ENCODE data around the gene NOXA1. TPM values are rescaled to one million over a fixed set of nuclear protein-coding genes. Genes with fewer than 3 reads are reported as not detected.

NOXA1 gene
- total RNA-seq, 1 experiment from 2014 or later = 8.2 TPM

DNA sequence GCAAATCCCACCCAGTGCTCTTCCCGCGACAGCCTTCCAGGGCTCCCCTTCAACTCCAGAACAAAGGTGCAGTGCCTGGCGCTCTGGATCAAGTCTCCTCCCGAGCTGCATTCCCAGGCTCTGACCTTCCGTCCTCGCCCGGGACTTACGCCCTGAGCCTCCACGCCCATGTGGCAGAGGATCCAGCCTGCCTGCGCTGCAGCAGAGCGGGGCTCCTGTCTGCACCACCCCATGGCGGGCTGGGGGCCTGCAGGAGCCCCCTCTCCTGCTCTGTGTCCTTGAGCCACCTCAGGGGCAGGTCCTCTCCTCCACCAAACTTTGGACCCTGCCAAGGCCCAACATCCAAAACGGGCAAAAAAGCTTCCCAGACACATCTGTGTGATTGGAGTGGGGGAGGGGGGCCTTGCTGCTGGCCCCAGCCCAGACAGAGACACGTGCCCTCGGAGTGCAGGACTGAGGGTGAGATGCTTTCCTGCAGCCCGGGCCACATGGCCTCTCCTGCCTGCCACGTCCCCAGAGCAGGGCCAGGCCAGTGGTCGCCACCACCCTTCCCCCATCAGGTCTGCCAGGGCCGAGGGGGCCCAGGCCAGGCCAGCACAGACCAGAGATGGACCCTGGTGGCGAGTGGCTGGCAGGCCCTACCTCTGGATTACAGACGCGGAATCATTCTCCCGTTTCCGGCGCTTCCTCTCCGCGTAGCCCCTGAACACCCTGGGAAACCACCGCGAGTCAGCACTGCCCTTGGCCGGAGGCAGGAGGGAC lies 31.6 kb downstream of the NOXA1 start:
- intact Hi-C loops (cut with micrococcal nuclease) = no loop called here
- H3K27ac Mint-ChIP-seq (ENCODE audit: low read depth, unreplicated experiment) = no peak overlapping the region
- BruUV-seq (replicated peaks) = no TSS peak
- ChIA-PET POLR2A (interaction anchor here (0.6 to 0.8 kb wide), 2 partner anchors 8 to 96 kb away, joined by 3 read pairs; partner anchors contain the start of gene PNPLA7), CTCF (no interaction called here)
- no peak for TF ChIP-seq CTCF (IDR thresholded peaks at IDR 0.05; ENCODE audit: unreplicated experiment)
- DNase-seq (ENCODE audit: unreplicated experiment) = no peak
- H3K4me1 Mint-ChIP-seq (ENCODE audit: insufficient read depth, unreplicated experiment) = peaks cover 9% of the 10 kb centered on the region
- H3K36me3 Mint-ChIP-seq (ENCODE audit: insufficient read depth, unreplicated experiment) = peaks cover 6% of the 10 kb centered on the region
- H3K4me3 Mint-ChIP-seq (ENCODE audit: unreplicated experiment) = peak overlapping the region; percentile 68
- H3K27me3 Mint-ChIP-seq (ENCODE audit: insufficient read depth, unreplicated experiment) = no peaks in the 10 kb centered on the region
- H3K9me3 Mint-ChIP-seq (ENCODE audit: unreplicated experiment) = no peaks in the 10 kb centered on the region

DNA sequence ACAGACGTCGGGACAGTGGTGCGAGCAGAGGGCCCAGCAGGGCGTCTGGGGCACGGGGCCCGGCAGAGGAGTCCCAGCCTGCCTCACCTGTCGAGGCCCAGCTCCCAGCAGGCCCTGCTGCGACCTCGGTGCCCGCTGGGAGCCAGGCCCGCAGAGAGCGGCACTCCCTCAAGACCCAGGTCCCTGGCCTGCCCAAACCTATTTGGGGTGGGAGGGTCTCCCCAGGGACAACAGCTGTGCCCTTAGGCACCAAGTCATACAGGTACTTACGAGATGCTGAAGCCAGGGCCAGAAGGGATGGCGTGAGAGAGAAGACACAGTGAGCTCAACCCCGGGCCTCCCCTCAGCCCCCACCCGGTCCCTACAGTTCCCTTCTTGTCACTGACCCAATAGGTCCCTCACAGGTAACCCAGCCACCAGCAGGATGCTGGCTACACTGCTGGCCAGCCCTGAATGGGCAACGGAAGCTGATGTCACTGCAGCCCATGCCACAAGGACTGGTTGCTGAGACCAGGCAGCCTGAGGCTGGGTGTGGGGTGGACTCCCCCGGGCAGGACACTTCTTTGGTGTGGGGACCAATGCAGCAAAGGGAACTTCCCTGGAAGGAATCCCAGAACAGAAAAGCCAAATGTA lies 32.3 kb downstream of the NOXA1 start:
- Mint-ChIP-seq H3K4me3 (ENCODE audit: unreplicated experiment) (no peak overlapping the region), H3K4me1 (ENCODE audit: insufficient read depth, unreplicated experiment) (peaks cover 9% of the 10 kb centered on the region), H3K9me3 (ENCODE audit: unreplicated experiment) (no peaks in the 10 kb centered on the region), H3K36me3 (ENCODE audit: insufficient read depth, unreplicated experiment) (peaks cover 6% of the 10 kb centered on the region), H3K27ac (ENCODE audit: low read depth, unreplicated experiment) (peak overlapping the region; percentile 20), H3K27me3 (ENCODE audit: insufficient read depth, unreplicated experiment) (no peaks in the 10 kb centered on the region)
- DNase-seq (ENCODE audit: unreplicated experiment) = no peak
- CTCF ChIA-PET = no interaction called here
- POLR2A ChIA-PET = interaction anchor here (0.6 to 0.8 kb wide), 2 partner anchors 9 to 95 kb away, joined by 3 read pairs; partner anchors contain the start of gene PNPLA7
- intact Hi-C loops (cut with micrococcal nuclease) = no loop called here
- TF ChIP-seq CTCF (IDR thresholded peaks at IDR 0.05; ENCODE audit: unreplicated experiment) = no peak
- no TSS peak for BruUV-seq (replicated peaks)

DNA sequence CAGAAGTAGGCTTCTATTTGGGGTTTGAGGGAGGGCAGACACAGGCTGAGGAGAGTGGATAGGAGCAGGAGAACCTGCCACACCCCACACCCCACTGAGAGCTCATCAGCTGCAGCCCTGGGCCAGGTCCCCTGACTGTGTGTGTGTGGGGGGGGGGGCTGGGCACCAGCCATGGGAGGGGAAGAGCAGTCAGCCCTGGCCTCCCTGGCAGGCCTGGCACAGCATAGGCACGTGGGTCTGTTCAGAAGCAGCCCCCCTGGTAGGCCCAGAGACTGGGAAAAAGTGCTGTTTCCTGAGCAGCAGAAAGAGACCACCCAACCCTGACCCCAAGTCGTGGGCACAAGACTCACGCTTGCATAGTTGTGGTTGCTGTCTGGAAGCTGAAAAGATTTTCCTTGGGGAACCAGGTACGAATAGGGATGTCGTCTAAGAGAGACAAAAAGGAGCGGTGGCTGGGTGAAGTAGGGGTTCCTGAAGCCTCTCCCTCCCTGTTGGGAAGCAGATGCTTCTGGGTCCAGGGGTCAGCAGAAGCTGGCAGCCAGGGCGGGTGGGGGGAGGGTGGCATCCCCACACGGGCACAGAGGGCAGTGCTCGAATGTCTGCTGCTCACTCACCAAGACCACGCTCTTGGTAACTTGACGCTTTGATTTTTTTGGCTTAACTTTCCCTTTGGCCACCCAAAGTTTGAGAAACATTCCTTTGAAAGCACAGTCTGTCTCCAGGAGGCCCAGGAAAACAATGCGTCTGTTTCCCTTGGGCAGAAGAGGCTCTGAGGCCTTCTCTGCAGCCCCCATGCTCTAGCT lies 33.1 kb downstream of the NOXA1 start:
- Mint-ChIP-seq H3K4me3 (ENCODE audit: unreplicated experiment) (no peak overlapping the region), H3K36me3 (ENCODE audit: insufficient read depth, unreplicated experiment) (peaks cover 6% of the 10 kb centered on the region)
- POLR2A ChIA-PET = interaction anchor here (0.8 to 1.7 kb wide), 3 partner anchors 10 to 44 kb away, joined by 3 to 5 read pairs (median 3); partner anchors contain the start of genes EXD3 and NOXA1

More for the DNA sequence above, 33.1 kb downstream of the NOXA1 start:
- DNase-seq (ENCODE audit: unreplicated experiment) = no peak
- no peaks in the 10 kb centered on the region for H3K9me3 Mint-ChIP-seq (ENCODE audit: unreplicated experiment)
- BruUV-seq (replicated peaks) = no TSS peak
- no peaks in the 10 kb centered on the region for H3K27me3 Mint-ChIP-seq (ENCODE audit: insufficient read depth, unreplicated experiment)
- CTCF ChIA-PET = interaction anchor here (1.0 kb wide), 1 partner anchor 18 kb away, joined by 4 read pairs; no protein-coding TSS in a partner anchor
- H3K4me1 Mint-ChIP-seq (ENCODE audit: insufficient read depth, unreplicated experiment) = peaks cover 9% of the 10 kb centered on the region
- H3K27ac Mint-ChIP-seq (ENCODE audit: low read depth, unreplicated experiment) = peak overlapping the region; percentile 23
- TF ChIP-seq CTCF (IDR thresholded peaks at IDR 0.05; ENCODE audit: unreplicated experiment) = no peak
- intact Hi-C loops (cut with micrococcal nuclease) = no loop called here

Data from MCF 10A (cell line).